HEK293 (cell line): Measurements from ENCODE around the gene KIDINS220.
A peak's percentile ranks its signal among the peaks of the same experiment; 100 is the strongest.

Experiments
- INSM2 ChIP-seq: fragments of 450-650 bp; formaldehyde crosslinking; IDR thresholded peaks from 2 replicates; pipeline ENCODE4 v1.5.1; 2016; ENCODE audit warnings: missing biosample characterization, missing genetic modification characterization
- KLF1 ChIP-seq: fragments of 450-650 bp; formaldehyde crosslinking; IDR thresholded peaks from 2 replicates; pipeline ENCODE4 v1.5.1; 2016; ENCODE audit warnings: missing biosample characterization, missing genetic modification characterization
- KLF8 ChIP-seq: fragments of 450-650 bp; formaldehyde crosslinking; IDR thresholded peaks from 2 replicates; pipeline ENCODE4 v1.5.1; 2016; ENCODE audit warnings: missing biosample characterization, missing genetic modification characterization
- MEIS1 ChIP-seq: sonication (generic); formaldehyde crosslinking; IDR thresholded peaks from 2 replicates; pipeline ENCODE4 v1.8.1; 2022; ENCODE audit warnings: missing genetic modification reagents, mild to moderate bottlenecking, borderline replicate concordance
- PRDM1 ChIP-seq: fragments of 450-650 bp; formaldehyde crosslinking; IDR thresholded peaks from 2 replicates; pipeline ENCODE4; 2016; ENCODE audit warnings: missing biosample characterization, missing genetic modification characterization
- PRDM10 ChIP-seq: fragments of 450-650 bp; formaldehyde crosslinking; IDR thresholded peaks from 2 replicates; pipeline ENCODE4 v1.5.1; 2016; ENCODE audit warnings: missing biosample characterization, missing genetic modification characterization
- SALL2 ChIP-seq: fragments of 450-650 bp; formaldehyde crosslinking; IDR thresholded peaks from 2 replicates; pipeline ENCODE4 v1.5.0; 2017; ENCODE audit warnings: missing biosample characterization, mild to moderate bottlenecking, missing genetic modification characterization, borderline replicate concordance
- SP3 ChIP-seq: fragments of 450-650 bp; formaldehyde crosslinking; IDR thresholded peaks from 2 replicates; pipeline ENCODE4 v1.5.1; 2016; ENCODE audit warnings: missing biosample characterization, missing genetic modification characterization
- TCF7L2 ChIP-seq: IDR thresholded peaks from 2 replicates; pipeline ENCODE4 v1.6.1; 2011; ENCODE audit warnings: low read depth, mild to moderate bottlenecking, inconsistent platforms, low read length, moderate library complexity, borderline replicate concordance
- ZBTB20 ChIP-seq: fragments of 450-650 bp; formaldehyde crosslinking; IDR thresholded peaks from 2 replicates; pipeline ENCODE4 v1.5.1; 2016; ENCODE audit warnings: missing biosample characterization, missing genetic modification characterization
- ZBTB7A ChIP-seq: fragments of 450-650 bp; formaldehyde crosslinking; IDR thresholded peaks from 2 replicates; pipeline ENCODE4 v1.5.1; 2016; ENCODE audit warnings: low read depth, missing biosample characterization, missing genetic modification characterization
- ZFHX2 ChIP-seq: fragments of 450-650 bp; formaldehyde crosslinking; conservative IDR thresholded peaks from 2 replicates; pipeline ENCODE4 v1.5.1; 2016; ENCODE audit warnings: missing biosample characterization, missing genetic modification characterization
- ZNF121 ChIP-seq: fragments of 450-650 bp; formaldehyde crosslinking; IDR thresholded peaks from 2 replicates; pipeline ENCODE4 v1.5.1; 2016; ENCODE audit warnings: missing biosample characterization, missing genetic modification characterization
- ZNF132 ChIP-seq: fragments of 450-650 bp; formaldehyde crosslinking; IDR thresholded peaks from 2 replicates; pipeline ENCODE4 v1.5.1; 2017; ENCODE audit warnings: missing biosample characterization, missing genetic modification characterization, borderline replicate concordance
- ZNF184 ChIP-seq: fragments of 450-650 bp; IDR thresholded peaks from 2 replicates; pipeline ENCODE4 v1.5.1; 2018; ENCODE audit warnings: missing biosample characterization, mild to moderate bottlenecking, missing genetic modification characterization
- ZNF302 ChIP-seq: fragments of 450-650 bp; formaldehyde crosslinking; IDR thresholded peaks from 2 replicates; pipeline ENCODE4 v1.5.1; 2016; ENCODE audit warnings: missing biosample characterization, missing genetic modification characterization, low read depth
- ZNF335 ChIP-seq: fragments of 450-650 bp; formaldehyde crosslinking; conservative IDR thresholded peaks from 2 replicates; pipeline ENCODE4 v1.5.1; 2016; ENCODE audit warnings: missing biosample characterization, missing genetic modification characterization
- ZNF433 ChIP-seq: fragments of 450-650 bp; formaldehyde crosslinking; IDR thresholded peaks from 2 replicates; pipeline ENCODE4 v1.5.1; 2016; ENCODE audit warnings: missing biosample characterization, missing genetic modification characterization, low read depth
- ZNF48 ChIP-seq: fragments of 450-650 bp; formaldehyde crosslinking; IDR thresholded peaks from 2 replicates; pipeline ENCODE4 v1.5.1; 2016; ENCODE audit warnings: missing biosample characterization, missing genetic modification characterization
- ZNF529 ChIP-seq: fragments of 450-650 bp; formaldehyde crosslinking; IDR thresholded peaks from 2 replicates; pipeline ENCODE4 v1.5.1; 2017; ENCODE audit warnings: missing genetic modification characterization, missing biosample characterization; ENCODE audit not compliant: insufficient replicate concordance
- ZNF585B ChIP-seq: fragments of 450-650 bp; formaldehyde crosslinking; IDR thresholded peaks from 2 replicates; pipeline ENCODE4 v1.5.1; 2016; ENCODE audit warnings: missing biosample characterization, missing genetic modification characterization
- ZNF670 ChIP-seq: fragments of 450-650 bp; formaldehyde crosslinking; IDR thresholded peaks from 2 replicates; pipeline ENCODE4 v1.5.1; 2016; ENCODE audit warnings: missing biosample characterization, missing genetic modification characterization, low read depth
- ZSCAN16 ChIP-seq: fragments of 450-650 bp; formaldehyde crosslinking; IDR thresholded peaks from 2 replicates; pipeline ENCODE4 v1.5.1; 2016; ENCODE audit warnings: missing biosample characterization, missing genetic modification characterization
- TF ChIP-seq, protein P1 (sequence below): fragments of 450-650 bp; formaldehyde crosslinking; IDR thresholded peaks from 2 replicates; pipeline ENCODE4 v1.5.1; 2016; ENCODE audit warnings: missing biosample characterization, missing genetic modification characterization
- TF ChIP-seq, protein P2 (sequence below): fragments of 450-650 bp; formaldehyde crosslinking; IDR thresholded peaks from 2 replicates; pipeline ENCODE4 v1.5.1; 2016; ENCODE audit warnings: missing biosample characterization, missing genetic modification characterization, low read depth
- TF ChIP-seq, protein P3 (sequence below): fragments of 450-650 bp; formaldehyde crosslinking; IDR thresholded peaks from 2 replicates; pipeline ENCODE4 v1.5.1; 2016; ENCODE audit warnings: missing biosample characterization, missing genetic modification characterization

KIDINS220 gene

GRCh38 chr2:8684878-8685696 lies 152.3 kb downstream of the KIDINS220 start (continued):
- TF ChIP-seq, protein P1, sequence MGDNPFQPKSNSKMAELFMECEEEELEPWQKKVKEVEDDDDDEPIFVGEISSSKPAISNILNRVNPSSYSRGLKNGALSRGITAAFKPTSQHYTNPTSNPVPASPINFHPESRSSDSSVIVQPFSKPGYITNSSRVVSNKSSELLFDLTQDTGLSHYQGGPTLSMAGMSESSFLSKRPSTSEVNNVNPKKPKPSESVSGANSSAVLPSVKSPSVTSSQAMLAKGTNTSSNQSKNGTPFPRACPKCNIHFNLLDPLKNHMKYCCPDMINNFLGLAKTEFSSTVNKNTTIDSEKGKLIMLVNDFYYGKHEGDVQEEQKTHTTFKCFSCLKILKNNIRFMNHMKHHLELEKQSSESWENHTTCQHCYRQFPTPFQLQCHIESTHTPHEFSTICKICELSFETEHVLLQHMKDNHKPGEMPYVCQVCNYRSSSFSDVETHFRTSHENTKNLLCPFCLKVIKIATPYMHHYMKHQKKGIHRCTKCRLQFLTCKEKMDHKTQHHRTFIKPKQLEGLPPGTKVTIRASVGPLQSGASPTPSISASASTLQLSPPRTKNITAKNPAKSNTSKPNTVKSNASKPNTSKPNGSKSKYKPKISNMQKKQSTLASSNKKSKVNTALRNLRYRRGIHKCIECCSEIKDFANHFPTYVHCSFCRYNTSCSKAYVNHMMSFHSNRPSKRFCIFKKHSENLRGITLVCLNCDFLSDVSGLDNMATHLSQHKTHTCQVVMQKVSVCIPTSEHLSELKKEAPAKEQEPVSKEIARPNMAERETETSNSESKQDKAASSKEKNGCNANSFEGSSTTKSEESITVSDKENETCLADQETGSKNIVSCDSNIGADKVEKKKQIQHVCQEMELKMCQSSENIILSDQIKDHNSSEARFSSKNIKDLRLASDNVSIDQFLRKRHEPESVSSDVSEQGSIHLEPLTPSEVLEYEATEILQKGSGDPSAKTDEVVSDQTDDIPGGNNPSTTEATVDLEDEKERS = no peak
- 0 out of 2 replicates have a peak, but pooled peaks have one; percentile 48 for TF ChIP-seq KLF1 (tag by site-specific recombination)
- no peak for TF ChIP-seq ZNF433 (tag by site-specific recombination)
- peak; percentile 64 for TF ChIP-seq SP3 (tag by site-specific recombination)
- TF ChIP-seq PRDM10 (tag by site-specific recombination) = no peak
- TF ChIP-seq, protein P2, sequence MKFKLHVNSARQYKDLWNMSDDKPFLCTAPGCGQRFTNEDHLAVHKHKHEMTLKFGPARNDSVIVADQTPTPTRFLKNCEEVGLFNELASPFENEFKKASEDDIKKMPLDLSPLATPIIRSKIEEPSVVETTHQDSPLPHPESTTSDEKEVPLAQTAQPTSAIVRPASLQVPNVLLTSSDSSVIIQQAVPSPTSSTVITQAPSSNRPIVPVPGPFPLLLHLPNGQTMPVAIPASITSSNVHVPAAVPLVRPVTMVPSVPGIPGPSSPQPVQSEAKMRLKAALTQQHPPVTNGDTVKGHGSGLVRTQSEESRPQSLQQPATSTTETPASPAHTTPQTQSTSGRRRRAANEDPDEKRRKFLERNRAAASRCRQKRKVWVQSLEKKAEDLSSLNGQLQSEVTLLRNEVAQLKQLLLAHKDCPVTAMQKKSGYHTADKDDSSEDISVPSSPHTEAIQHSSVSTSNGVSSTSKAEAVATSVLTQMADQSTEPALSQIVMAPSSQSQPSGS (tag by site-specific recombination) = no peak
- TF ChIP-seq ZNF670 (tag by site-specific recombination) = no peak
- no peak for TF ChIP-seq TCF7L2
- no peak for TF ChIP-seq ZNF184 (tag by site-specific recombination)
- TF ChIP-seq PRDM1 (tag by site-specific recombination) = no peak
- no peak for TF ChIP-seq ZNF529
- TF ChIP-seq INSM2 (tag by site-specific recombination) = no peak
- TF ChIP-seq ZBTB20 = peak; percentile 35; the same call in 1 of the 2 replicates
- 0 out of 2 replicates have a peak, but pooled peaks have one; percentile 9 for TF ChIP-seq MEIS1 (CRISPR knock-in tag)
- TF ChIP-seq ZSCAN16 (tag by site-specific recombination) = no peak
- TF ChIP-seq, protein P3, sequence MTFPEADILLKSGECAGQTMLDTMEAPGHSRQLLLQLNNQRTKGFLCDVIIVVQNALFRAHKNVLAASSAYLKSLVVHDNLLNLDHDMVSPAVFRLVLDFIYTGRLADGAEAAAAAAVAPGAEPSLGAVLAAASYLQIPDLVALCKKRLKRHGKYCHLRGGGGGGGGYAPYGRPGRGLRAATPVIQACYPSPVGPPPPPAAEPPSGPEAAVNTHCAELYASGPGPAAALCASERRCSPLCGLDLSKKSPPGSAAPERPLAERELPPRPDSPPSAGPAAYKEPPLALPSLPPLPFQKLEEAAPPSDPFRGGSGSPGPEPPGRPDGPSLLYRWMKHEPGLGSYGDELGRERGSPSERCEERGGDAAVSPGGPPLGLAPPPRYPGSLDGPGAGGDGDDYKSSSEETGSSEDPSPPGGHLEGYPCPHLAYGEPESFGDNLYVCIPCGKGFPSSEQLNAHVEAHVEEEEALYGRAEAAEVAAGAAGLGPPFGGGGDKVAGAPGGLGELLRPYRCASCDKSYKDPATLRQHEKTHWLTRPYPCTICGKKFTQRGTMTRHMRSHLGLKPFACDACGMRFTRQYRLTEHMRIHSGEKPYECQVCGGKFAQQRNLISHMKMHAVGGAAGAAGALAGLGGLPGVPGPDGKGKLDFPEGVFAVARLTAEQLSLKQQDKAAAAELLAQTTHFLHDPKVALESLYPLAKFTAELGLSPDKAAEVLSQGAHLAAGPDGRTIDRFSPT = no peak
- TF ChIP-seq SALL2 = no peak
- TF ChIP-seq ZNF335 (tag by site-specific recombination) = peak; percentile 86
- TF ChIP-seq ZNF585B = no peak
- TF ChIP-seq ZNF302 (tag by site-specific recombination) = no peak
- TF ChIP-seq ZNF121 = no peak
- peak; percentile 45; the same call in 1 of the 2 replicates for TF ChIP-seq KLF8 (tag by site-specific recombination)
- no peak for TF ChIP-seq ZFHX2
- TF ChIP-seq ZNF48 = no peak
- no peak for TF ChIP-seq ZNF132
- TF ChIP-seq ZBTB7A (tag by site-specific recombination) = no peak
